Neutrophil (primary cell): ENCODE data around the gene PAFAH1B1.
"Not testable (repeated sequence)": the region's sequence is repeated elsewhere in the genome, so short reads cannot be mapped to it uniquely, and the experiment has no call there.

Experiments
- H3K27ac ChIP-seq: fragments of 200-600 bp; sonication (generic); 2 replicates; pipeline ENCODE4 v1.5.1; 2016; ENCODE audit warnings: mild to moderate bottlenecking, moderate library complexity
- H3K27me3 ChIP-seq: fragments of 200-600 bp; sonication (generic); 2 replicates; pipeline ENCODE4 v1.6.0; 2016; ENCODE audit warnings: mild to moderate bottlenecking
- H3K36me3 ChIP-seq: fragments of 200-600 bp; sonication (generic); 2 replicates; pipeline ENCODE4 v1.5.1; 2017
- H3K4me1 ChIP-seq, 2 experiments: fragments of 200-600 bp in 1 of 2; sonication (generic) in 1 of 2; 1 replicate in 1 of 2; 2 replicates in 1 of 2; pipeline versions ENCODE4 v1.5.1 to v1.6.1; 2013 to 2016; ENCODE audit warnings: low read depth in 1 of 2, low read length in 1 of 2, mild to moderate bottlenecking in 1 of 2, moderate library complexity in 1 of 2; ENCODE audit not compliant: control insufficient read depth in 1 of 2, insufficient read depth in 1 of 2
- H3K4me3 ChIP-seq, 2 experiments: fragments of 200-600 bp in 1 of 2; sonication (generic) in 1 of 2; 1 replicate in 1 of 2; 2 replicates in 1 of 2; pipeline ENCODE4 v1.5.1; 2013 to 2016; ENCODE audit warnings: low read depth in 1 of 2, low read length in 1 of 2, mild to moderate bottlenecking in 1 of 2, moderate library complexity in 1 of 2
- H3K9me3 ChIP-seq: fragments of 200-600 bp; sonication (generic); 2 replicates; pipeline ENCODE4 v1.5.1; 2016
- CTCF ChIP-seq: fragments of 200-600 bp; sonication (generic); IDR thresholded peaks from 2 replicates; pipeline ENCODE4 v1.5.1; 2016; ENCODE audit warnings: antibody characterized with exemption

The PAFAH1B1 gene

DNA sequence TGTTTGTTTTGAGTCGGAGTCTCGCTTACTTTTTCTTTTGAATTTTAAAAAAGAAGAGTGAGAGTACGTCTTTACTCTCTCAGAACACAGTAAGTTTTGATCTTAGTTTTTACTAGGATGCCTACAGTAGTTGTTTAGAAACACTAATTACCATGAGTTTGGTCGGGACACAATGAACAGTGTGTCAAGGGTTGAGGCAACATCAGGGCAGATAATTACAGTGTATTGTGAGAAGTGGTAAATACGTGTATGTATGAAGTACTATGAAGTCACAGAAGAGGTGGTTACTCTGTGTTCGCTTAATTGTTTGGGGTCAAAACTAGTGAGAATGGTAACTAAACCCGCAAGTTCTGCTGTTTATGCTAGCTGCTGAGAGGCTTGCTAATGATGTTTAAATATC is 18.2 kb downstream of the PAFAH1B1 start:
- no peak for TF ChIP-seq CTCF
- H3K27ac ChIP-seq: no peak overlapping the region

DNA sequence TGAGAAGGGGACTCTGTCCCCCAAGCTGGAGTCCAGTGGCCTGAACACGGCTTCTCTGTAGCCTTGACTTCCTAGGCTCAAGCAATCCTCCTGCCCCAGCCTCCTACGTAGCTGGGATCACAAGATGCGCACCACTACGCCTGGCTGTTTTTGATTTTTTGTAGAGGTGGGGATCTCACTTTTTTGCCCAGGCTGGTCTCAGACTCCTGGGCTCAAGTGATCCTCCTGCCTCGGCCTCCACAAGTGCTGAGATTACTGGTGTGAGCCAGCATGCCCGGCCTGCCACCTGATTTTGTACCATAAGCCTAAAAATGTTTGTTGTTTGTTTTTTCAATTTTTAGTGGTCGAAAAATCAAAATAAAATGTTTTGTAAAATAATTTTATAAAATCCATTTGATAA is 19.2 kb downstream of the PAFAH1B1 start:
- H3K36me3 ChIP-seq: peaks cover 3% of the 10 kb centered on the region
- no peaks in the 10 kb centered on the region for H3K9me3 ChIP-seq
- no peak for TF ChIP-seq CTCF
- no peaks in the 10 kb centered on the region for H3K4me1 ChIP-seq
- H3K4me3 ChIP-seq: no peak overlapping the region
- no peaks in the 10 kb centered on the region for H3K27me3 ChIP-seq
- H3K27ac ChIP-seq: no peak overlapping the region

More for the DNA sequence above, 18.2 kb downstream of the PAFAH1B1 start:
- H3K36me3 ChIP-seq: no peaks in the 10 kb centered on the region
- H3K27me3 ChIP-seq: no peaks in the 10 kb centered on the region
- H3K9me3 ChIP-seq: no peaks in the 10 kb centered on the region
- no peak overlapping the region for H3K4me3 ChIP-seq
- H3K4me1 ChIP-seq: no peaks in the 10 kb centered on the region

DNA sequence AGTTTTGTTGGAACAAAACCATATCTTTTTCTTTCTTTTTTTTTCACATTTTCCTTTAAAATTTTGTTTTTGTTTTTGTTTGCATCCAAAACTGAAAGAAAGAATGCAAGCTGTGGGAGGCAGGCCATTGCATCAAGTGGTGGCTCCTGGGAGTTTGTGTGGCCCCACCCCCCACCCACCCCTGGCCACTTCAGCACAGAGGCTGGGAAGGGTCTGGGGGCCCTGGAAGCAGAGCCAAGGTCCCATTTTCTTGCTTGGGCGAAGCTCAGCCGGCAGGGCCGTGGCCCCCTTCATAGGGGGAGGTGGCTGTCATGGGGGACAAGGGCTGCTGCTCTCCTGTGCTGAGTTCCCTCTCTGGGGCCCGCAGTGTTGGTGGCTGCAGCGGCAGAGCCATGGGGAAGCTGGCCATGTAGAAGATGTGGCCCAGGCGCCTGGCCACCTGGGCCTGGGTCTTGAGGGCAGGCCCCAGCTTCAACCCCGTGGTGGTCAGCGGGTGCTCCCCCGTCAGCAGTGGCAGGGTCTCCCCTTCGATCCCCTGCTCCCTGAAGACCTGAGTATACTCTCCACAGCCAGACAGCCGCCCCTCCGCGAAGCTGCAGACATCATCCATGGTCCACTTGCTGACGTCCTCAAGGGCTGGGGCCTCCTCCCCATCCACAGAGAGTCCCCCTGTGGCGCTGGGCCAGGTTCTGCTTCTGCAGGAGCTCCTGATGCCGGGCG is 19.8 kb downstream of the PAFAH1B1 start:
- H3K4me3 ChIP-seq: no peak overlapping the region
- TF ChIP-seq CTCF: no peak
- H3K9me3 ChIP-seq: no peaks in the 10 kb centered on the region
- H3K4me1 ChIP-seq: no peaks in the 10 kb centered on the region
- peaks cover 5% of the 10 kb centered on the region for H3K36me3 ChIP-seq
- H3K27me3 ChIP-seq: no peaks in the 10 kb centered on the region
- no peak overlapping the region for H3K27ac ChIP-seq

GRCh38 chr17:2615882-2616281 is 22.4 kb downstream of the PAFAH1B1 start:
- Histone ChIP-seq H3K27me3 (no peaks in the 10 kb centered on the region), H3K36me3 (peaks cover 5% of the 10 kb centered on the region), H3K9me3 (no peaks in the 10 kb centered on the region), H3K4me1 (no peaks in the 10 kb centered on the region), H3K4me3 (no peak overlapping the region), H3K27ac (no peak overlapping the region)
- no peak for TF ChIP-seq CTCF

DNA sequence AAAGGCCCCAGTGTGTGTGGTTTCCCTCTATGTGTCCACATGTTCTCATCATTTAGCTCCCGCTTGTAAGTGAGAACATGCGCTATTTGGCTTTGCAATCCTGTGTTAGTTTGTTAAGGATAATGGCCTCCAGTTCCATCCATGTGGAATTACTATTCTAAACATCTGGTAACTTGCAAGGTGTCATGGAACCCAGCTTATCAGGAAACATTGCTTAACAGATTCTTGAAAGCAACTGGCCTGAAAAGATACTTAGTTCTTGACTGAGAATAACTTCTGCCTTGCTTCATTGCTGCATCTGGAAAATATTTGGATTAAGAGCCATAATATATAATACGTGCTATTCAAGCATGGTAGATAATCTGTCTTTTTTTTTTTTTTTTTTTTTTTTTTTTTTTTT is 27.8 kb downstream of the PAFAH1B1 start:
- no peaks in the 10 kb centered on the region for H3K27me3 ChIP-seq
- H3K9me3 ChIP-seq: no peaks in the 10 kb centered on the region
- H3K4me1 ChIP-seq: peaks cover 29 to 32% of the 10 kb centered on the region in 2 experiments
- no peak for TF ChIP-seq CTCF
- H3K36me3 ChIP-seq: peaks cover 10% of the 10 kb centered on the region
- H3K4me3 ChIP-seq: no peak overlapping the region
- H3K27ac ChIP-seq: no peak overlapping the region

GRCh38 chr17:2621951-2622405 is 28.5 kb downstream of the PAFAH1B1 start:
- H3K36me3 ChIP-seq, H3K9me3 ChIP-seq: not testable (repeated sequence)

GRCh38 chr17:2622721-2623301 is 29.4 kb downstream of the PAFAH1B1 start:
- H3K27me3 ChIP-seq, H3K9me3 ChIP-seq, H3K4me3 ChIP-seq, H3K36me3 ChIP-seq: not testable (repeated sequence)
- Histone ChIP-seq H3K4me1 (peaks cover 29 to 32% of the 10 kb centered on the region in 2 experiments), H3K27ac (peak overlapping the region; percentile 44)

More at GRCh38 chr17:2621951-2622405, 28.5 kb downstream of the PAFAH1B1 start:
- H3K27me3 ChIP-seq, H3K27ac ChIP-seq, H3K4me3 ChIP-seq: not testable (repeated sequence)
- peaks cover 29 to 32% of the 10 kb centered on the region in 2 experiments for H3K4me1 ChIP-seq
